Skin epidermis (tissue), 12 donors: ENCODE results near the gene VPS13C.
A peak's percentile ranks its signal among the peaks of the same experiment; 100 is the strongest.

Experiments used
- H3K27ac ChIP-seq, 21 experiments: fragments of 200-600 bp; sonication (generic) in 11 of 21; one replicate each; pipeline ENCODE4 v1.5.0; 2020; ENCODE audit warnings: mild to moderate bottlenecking in 3 of 21, inconsistent platforms in 2 of 21, moderate library complexity in 2 of 21
- H3K4me3 ChIP-seq, 7 experiments: fragments of 200-600 bp; sonication (generic) in 2 of 7; one replicate each; pipeline ENCODE4 v1.5.0; 2020; ENCODE audit warnings: inconsistent platforms in 2 of 7, mild to moderate bottlenecking in 2 of 7, moderate library complexity in 1 of 7

Gene VPS13C

DNA sequence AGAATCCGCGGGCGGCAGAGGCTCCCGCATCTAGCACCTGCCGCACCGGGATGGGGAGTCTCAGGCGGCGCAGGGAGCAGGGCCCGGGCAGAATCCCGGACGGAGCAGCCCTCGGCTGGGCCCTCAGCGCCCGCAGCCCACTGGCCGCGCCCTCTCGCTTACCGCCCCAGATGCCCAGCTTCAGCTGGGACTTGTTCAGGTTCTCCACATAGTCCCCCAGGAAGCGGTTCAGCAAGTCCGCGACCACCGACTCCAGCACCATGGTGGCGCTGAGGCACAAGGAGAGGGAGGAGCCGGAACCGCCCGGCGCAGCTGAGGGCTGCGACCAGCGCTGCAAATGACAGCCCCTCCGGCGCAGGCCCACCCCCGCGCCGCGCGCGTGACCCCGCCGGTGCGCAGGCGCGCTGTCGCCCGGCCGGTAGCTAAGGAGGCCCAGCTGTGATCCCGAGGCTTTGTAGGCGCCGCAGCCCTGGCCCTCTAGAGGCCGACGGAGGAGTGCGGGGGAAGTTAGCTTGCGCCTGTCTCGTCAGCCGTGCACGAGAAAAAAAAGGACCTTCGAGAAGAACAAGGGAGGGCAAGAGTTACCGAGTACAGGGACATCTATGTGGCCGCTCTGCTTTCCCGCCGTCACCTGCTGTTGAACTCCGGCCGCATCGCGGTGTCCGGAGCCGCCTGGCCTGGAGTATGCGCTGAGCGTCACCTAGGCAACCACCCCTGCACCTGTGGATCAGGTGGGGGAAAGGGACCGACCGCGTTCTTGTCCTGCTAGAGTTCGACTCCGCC is at the start of gene VPS13C:
TSS of gene VPS13C (minus strand) at position 335 of the 783 bp plus-strand sequence. CDS start at position 262, 73 bp downstream.
- Histone ChIP-seq H3K4me3 (peak within 1 kb of the TSS; percentile 81 to 95 (median 92)), H3K27ac (peak within 1 kb of the TSS; percentile 71 to 98 (median 93))

GRCh38 chr15:62109437-62109836 is 49.2 kb upstream of the VPS13C start:
- no peak overlapping the region for H3K4me3 ChIP-seq
- H3K27ac ChIP-seq: peak overlapping the region in 5 of 21 experiments; percentile 43 to 76 (median 68)

DNA sequence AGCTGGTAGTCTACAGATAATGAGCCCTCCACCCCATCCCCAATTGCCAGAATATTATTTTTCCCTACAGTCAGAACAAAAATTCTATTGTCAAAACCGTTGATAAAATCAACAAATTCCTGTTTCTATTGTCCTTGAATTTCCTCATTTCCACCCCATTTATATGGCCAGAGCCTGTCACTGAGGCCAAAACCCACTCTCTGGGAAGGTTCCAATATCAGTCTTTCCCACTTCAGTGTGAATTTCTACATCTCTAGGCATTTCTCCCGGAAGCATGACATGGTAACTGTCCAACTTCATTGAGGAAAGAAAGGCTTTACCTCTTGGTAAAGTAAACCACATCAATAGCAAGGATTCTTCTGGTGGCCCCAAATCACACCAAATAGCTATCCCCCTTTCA is 48.2 kb upstream of the VPS13C start:
- no peak overlapping the region for H3K4me3 ChIP-seq
- H3K27ac ChIP-seq: no peak overlapping the region

DNA sequence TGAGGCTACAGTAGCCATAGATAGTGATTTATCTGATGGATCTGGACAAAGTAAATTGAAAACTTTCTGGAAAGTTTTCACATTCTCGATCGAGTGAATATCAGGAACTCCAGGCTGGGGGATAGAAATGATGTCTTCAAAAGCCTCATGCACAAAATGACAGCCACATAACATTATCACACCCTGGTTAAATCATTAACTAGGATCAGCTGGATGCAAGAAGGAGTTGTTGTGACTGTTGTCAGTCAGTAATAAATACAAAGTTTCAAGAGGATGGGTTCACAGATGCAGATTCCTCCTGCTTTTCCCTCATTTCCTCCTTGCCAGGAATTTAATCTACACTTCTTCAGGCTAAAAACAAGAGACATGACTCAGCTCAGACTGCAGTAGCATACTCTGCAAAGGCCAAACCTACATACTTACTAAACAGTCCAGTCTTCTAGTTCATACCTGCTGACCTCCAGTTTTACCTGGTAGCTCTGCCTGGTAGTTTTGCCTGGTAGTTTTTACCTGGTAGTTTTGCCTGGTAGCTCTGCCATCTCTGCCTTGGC is 47.4 kb upstream of the VPS13C start:
- Histone ChIP-seq H3K27ac (no peak overlapping the region), H3K4me3 (no peak overlapping the region)

- Histone ChIP-seq H3K4me3 (no peak overlapping the region), H3K27ac (no peak overlapping the region)
These were observed 45.8 kb upstream of the VPS13C start for GRCh38 chr15:62106096-62106495.

DNA sequence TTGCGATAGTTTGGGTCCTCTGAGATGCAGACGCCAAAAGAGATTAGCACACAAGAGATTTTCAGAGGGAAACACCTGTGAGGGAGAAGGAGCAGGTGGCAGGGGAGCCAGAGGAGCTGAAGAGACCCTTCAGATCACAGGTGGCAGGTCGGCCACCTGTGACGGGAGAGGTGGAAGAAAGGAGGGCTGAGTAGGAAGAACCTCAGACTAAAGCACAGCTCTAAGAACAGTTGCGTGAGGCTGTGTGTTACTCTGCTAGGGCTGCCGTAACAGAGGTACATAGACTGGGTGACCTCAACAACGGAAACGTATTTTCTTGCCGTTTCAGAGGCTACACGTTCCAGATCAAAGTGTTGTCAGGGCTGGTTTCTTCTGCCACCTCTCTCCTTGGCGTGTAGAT is 45.0 kb upstream of the VPS13C start:
- no peak overlapping the region for H3K4me3 ChIP-seq
- H3K27ac ChIP-seq: no peak overlapping the region

DNA sequence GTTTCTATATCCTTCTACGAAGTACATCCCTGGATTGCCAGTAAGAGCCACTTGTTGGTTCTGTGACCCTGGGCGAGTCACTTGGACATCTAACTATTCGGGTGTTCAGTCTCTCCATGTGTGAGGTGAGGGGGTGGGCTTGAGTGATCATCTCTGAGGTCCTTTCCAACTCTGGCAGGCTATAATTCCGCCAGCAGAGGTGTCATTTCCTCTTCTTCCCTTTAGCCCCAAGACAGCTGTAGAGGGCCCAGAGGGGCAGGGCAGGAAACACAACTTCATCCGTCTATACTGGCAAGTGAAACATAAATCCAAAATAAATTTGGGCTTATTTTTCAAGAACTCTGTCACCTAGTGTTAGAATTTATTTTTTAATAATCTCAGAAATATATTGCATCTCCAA is 44.6 kb upstream of the VPS13C start:
- H3K27ac ChIP-seq: peak overlapping the region in 1 of 21 experiments; percentile 17

GRCh38 chr15:62104401-62104800 is 44.2 kb upstream of the VPS13C start:
- Histone ChIP-seq H3K4me3 (no peak overlapping the region), H3K27ac (peak overlapping the region in 1 of 21 experiments; percentile 17)

More for the DNA sequence above, 44.6 kb upstream of the VPS13C start:
- no peak overlapping the region for H3K4me3 ChIP-seq

DNA sequence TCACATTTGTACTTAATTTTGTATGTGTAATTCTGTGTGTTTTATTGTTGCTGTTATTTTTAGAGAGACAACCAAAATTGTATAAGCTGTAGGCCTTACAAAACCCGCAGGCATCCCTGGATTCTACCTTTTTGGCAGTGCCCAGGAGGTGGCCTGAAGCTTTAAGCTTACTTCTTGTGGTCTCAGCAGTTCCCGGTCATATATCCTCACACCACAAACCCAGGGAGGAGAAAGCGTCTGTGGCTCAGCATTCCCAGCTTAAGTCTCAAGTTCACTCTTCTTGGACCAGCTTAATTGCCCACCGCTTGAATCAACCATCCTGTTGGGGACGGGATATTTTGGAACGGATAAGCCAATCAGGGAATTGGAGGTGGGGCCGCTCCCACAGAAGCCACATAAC is 43.2 kb upstream of the VPS13C start:
- no peak overlapping the region for H3K4me3 ChIP-seq
- H3K27ac ChIP-seq: no peak overlapping the region

DNA sequence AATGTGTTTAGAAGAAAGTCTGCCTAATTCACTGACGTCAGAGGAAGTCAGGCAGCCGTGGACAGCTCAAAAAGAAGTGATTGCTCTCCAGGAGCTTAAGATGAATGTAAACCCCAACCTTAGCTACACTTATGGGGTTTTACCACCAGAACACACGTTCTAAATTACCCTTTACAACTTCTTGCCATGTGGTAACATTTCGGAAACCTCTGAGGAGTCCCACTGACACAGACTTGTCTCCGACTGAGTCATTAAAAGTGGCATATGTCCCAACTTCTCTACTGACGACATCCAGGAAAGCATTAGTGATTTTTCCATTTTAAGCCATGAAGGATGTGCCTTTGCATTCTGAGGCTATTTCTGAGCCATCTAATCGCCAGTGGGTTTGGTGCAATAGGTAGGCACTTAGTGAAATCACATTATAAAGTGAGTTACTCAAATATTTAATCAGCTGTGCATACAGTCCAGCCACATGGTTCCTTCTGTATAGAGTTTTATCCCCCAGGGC is 38.9 kb upstream of the VPS13C start:
- Histone ChIP-seq H3K4me3 (no peak overlapping the region), H3K27ac (peak overlapping the region in 2 of 21 experiments; percentile 5 to 24)

GRCh38 chr15:62094388-62094787 is 34.1 kb upstream of the VPS13C start:
- no peak overlapping the region for H3K27ac ChIP-seq
- no peak overlapping the region for H3K4me3 ChIP-seq

GRCh38 chr15:62093809-62094208 is 33.6 kb upstream of the VPS13C start:
- Histone ChIP-seq H3K27ac (no peak overlapping the region), H3K4me3 (no peak overlapping the region)

- H3K27ac ChIP-seq: no peak overlapping the region
- H3K4me3 ChIP-seq: no peak overlapping the region
These were observed 30.7 kb upstream of the VPS13C start for GRCh38 chr15:62090988-62091387.

DNA sequence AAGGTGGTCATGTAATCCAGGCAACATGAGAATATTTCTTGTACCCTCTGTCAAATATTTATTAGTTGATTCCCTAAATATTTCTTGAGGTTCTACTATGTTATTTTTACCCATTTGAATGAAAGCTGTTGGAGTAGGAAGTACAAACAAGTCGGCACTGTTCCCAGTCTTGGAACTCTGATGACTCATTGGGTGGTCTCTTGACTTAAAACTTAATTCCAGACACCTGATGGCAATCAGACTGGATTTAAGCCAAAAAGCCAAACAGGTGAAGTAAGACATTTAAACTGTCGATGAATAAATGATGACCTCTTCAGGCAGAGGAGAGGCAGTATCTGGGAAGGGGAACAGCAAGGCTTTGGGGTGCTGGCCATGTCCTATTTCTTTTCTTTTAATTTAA is 29.4 kb upstream of the VPS13C start:
- no peak overlapping the region for H3K27ac ChIP-seq
- no peak overlapping the region for H3K4me3 ChIP-seq

GRCh38 chr15:62088353-62088693 is 28.1 kb upstream of the VPS13C start:
- no peak overlapping the region for H3K4me3 ChIP-seq
- peak overlapping the region in 2 of 21 experiments; percentile 0 to 42 for H3K27ac ChIP-seq

GRCh38 chr15:62087671-62088352 is 27.6 kb upstream of the VPS13C start:
- Histone ChIP-seq H3K4me3 (no peak overlapping the region), H3K27ac (peak overlapping the region in 2 of 21 experiments; percentile 0 to 42)

GRCh38 chr15:62085740-62086139 is 25.5 kb upstream of the VPS13C start:
- Histone ChIP-seq H3K27ac (no peak overlapping the region), H3K4me3 (no peak overlapping the region)

- no peak overlapping the region for H3K27ac ChIP-seq
- no peak overlapping the region for H3K4me3 ChIP-seq
These were observed 23.2 kb upstream of the VPS13C start for GRCh38 chr15:62083194-62084154.

GRCh38 chr15:62079594-62079993 is 19.3 kb upstream of the VPS13C start:
- H3K27ac ChIP-seq: no peak overlapping the region
- H3K4me3 ChIP-seq: no peak overlapping the region
